Kasumi-1 (cell line): ENCODE data around the gene HOXD10.

Experiments
- DNase-seq, 2 experiments: peaks; one replicate each; lab custom pipeline; 2025; lab: John Stamatoyannopoulos, UW

Gene HOXD10

GRCh38 chr2:176164611-176165369 lies 48.2 kb downstream of the HOXD10 start:
- no peak for DNase-seq

GRCh38 chr2:176165370-176166050 lies 48.9 kb downstream of the HOXD10 start:
- DNase-seq, result no peak

- DNase-seq, result no peak
Observed at GRCh38 chr2:176166272-176166671, 49.7 kb downstream of the HOXD10 start.

GRCh38 chr2:176167398-176167797 lies 50.8 kb downstream of the HOXD10 start:
- no peak for DNase-seq

GRCh38 chr2:176169181-176169580 lies 52.6 kb downstream of the HOXD10 start:
- no peak for DNase-seq
